NCI-H1694 treated with DMSO at 0.1 percent for 48 hours (cell line): ENCODE data around the gene TPCN1.

Experiments used
- DNase-seq: peaks from one replicate; lab custom pipeline; 2025; lab: John Stamatoyannopoulos, UW

The TPCN1 gene

DNA sequence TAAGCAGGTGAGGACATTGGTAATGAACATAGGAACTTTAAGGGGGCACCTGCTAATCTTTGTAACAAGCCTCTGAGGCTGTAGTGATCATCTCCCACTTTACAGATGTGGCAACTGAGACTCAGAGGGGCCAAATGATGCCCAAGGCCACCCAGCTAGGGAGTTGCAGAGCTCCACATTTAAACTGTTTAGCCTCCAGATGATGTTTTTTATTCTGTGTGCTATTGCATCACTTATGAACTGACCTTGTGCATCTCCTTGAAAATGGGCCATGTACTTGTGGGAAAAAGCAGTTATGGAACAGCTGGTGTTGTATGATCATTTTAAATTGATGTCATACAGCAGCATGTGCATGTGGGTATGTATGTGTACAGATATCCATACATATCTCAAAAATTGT, 41.4 kb downstream of the TPCN1 start:
- peak; percentile 43 for DNase-seq

DNA sequence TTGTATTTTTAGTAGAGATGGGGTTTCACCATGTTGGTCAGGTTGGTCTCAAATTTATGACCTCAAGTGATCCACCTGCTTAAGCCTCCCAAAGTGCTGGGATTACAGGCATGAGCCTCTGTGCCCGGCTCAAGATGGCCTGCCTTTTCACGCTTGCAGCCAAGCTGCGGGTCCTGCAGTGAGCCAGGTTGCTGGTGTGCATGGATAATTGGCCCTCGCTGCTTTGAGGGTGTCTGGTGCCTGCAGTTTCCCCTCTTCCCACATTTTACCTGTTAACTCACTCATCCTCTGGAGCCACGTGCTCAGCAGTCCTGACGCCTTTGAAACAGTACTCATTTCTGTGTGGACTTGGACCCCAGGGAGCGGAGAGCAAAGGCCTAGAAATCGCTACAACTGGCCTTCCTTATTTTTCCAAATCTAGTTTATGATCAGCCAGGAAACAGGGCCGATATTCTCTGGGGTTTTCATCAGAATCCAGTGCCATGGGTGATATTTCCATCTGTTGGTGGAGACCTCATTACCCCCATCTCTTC, 42.2 kb downstream of the TPCN1 start:
- no peak for DNase-seq

DNA sequence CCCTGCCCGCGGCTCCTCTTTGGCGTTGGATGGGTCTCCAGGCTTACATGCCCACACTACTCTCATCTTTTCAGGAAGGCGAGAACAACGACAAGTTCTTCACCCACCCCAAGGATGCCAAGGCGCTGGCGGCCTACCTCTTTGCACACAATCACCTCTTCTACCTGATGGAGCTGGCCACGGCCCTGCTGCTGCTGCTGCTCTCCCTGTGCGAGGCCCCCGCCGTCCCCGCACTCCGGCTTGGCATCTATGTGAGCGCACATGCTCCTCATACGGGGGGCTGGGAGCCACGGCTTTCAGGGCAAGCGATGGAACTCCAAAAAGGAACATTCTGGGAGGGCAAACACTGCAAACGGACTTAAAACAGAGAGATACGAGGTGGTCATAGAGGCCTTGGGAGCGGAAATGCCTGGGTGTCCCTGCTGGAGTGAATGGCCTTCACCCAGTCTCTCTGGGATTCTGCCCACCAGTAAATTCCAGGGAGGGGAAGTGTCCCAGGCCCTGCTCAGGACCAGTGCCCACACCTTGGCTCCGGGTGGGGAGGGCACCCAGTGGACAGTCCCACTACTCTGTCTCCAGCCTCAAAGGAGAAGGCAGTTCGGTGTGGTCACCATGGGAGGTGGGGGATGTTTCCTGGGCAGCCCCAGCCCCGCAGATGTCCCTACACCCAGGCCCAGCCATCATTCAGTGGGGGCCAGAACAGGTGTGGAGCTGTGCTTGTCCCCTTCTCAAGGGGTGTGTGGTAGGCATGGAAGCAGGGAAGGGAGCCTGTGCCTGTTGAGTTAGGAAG, 45.0 kb downstream of the TPCN1 start:
- DNase-seq, result no peak

DNA sequence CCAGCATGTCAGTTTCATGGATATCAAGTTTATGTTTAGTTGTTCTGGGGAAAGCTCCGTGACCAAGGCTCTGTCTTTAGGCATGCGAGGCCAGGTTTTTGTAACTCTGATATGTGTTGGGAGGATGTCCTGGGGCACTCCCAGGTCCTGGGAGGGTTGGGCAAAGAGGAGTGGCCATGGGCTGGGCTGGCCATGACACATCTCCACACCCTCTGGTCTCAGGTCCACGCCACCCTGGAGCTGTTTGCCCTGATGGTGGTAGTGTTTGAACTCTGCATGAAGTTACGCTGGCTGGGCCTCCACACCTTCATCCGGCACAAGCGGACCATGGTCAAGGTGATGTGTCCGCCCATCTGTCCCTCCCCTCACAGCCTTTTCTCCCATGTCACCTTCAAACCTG, 46.4 kb downstream of the TPCN1 start:
- no peak for DNase-seq

DNA sequence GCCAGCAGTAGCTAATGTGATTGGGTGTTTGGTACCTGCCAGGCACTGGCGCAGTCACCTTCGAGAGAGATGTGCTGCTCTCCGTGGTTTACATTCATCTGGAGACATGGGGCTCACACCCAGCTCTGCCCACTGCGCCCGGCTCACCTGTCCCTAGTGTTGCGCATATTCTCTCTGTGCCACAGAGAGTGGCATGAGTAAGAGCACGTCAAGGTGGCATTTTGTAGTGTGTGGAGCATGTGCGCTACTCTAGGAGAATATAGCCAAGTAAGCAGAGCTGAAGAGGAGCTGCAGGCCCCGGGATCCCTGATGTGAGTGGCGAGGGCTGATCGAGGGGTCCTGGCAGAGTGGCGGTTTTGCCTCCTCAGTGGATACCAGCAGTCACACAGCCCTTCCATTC, 46.9 kb downstream of the TPCN1 start:
- no peak for DNase-seq

DNA sequence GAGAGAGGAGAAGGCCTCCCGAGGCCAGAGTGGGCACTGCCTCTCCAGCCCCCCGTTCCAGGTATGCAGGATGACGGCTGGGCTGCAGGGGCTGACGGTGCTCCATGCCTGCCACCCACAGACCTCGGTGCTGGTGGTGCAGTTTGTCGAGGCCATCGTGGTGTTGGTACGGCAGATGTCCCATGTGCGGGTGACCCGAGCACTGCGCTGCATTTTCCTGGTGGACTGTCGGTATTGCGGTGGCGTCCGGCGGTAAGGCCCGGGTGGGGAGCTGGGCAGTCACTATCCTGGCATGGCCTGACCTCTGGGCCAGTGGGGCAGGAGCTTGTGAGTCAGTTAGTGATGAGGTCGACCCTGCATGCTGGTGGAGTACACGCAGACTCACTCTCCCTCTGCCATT, 47.4 kb downstream of the TPCN1 start:
- DNase-seq, result no peak

DNA sequence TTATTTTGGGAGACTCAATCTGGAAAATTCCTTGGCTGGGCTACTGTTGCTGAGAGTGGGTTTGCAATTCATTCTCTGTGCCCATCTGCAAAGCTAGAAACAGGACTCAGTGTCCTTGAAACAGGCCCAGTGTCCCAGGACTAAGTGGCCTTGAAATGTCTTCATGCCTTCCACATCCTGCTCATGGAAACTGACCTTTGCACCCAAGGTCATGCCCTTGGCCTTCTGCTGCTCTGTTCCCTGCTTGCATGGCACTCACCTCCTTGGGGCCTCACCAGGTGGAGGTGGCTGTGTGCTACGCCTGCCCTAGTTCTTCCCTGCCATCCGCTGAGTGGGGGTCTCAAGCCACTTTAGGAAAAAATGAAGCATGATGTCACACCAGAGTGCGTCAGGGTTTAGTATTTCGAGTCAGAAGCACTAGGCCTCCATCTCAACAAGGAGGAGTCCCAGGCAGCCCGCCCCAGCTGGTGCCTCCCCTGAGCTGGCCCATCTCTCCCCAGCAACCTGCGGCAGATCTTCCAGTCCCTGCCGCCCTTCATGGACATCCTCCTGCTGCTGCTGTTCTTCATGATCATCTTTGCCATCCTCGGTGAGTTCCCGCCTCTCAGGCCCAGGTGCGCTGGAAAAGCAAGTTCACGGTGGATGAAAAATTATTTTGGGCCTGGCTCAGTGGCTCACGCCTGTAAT, 48.1 kb downstream of the TPCN1 start:
- no peak for DNase-seq

DNA sequence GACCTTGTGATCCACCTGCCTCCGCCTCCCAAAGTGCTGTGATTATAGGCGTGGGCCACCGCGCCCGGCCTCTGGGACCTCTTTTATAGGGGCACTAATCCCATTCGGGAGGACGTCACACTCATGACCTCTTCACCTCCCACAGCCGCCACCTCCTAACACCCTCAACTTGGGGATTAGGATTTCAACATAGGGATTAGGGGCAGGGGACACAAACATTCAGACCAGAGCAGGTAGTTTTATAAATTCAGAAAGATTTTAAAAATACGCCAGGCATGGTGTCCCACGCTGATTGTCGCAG, 49.4 kb downstream of the TPCN1 start:
- no peak for DNase-seq

DNA sequence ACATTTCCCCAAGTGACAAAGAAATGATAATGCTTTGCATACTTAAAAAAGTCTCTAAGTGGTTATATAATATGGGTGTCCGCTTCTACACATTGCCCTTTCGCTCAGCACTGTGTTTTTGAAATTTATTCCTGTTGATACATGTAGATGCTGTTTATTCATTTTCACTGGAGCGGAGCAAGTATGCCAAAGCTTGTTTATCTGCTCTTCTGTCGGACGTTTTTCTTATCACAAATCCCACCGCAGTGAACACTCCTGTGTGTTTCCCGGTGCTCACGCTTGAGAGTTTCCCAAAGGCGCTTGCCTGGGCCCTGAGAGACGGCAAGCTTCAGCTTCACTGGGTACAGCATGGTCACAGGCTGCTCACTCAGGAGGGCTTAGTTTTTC, 50.2 kb downstream of the TPCN1 start:
- no peak for DNase-seq

DNA sequence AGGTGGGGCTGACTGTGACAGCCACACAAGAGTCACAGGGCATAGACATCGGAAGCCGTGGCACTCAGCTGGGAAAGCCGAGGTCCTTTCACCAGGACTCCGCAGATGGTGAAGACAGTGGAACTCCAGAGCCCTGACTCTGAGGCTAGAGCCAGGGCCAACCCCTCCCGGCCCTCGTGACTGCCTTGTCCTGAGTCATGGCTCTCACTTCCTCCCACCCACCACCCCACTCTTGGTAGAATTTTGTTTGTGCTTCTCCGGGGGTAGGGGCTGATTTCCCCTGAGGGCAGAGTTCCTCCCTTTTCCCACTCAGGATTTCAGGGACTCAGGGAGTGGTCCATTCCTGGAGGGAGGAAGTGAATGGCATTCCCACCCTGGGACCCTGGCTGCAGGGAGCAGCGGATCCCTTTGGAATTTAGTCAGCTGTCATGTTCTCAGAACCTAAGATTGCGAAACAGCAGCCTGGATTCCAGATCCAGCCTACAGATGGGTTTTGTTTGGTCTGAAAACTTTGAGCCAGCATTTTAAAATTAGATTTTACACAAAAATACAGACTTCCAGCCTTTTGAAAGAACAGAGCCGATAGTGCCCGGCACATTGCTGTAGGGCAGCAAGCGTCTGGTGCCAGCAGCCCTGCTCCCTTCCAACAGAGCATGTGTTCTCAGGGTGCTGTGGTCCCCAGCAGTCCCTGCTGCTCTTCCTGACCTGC, 50.7 kb downstream of the TPCN1 start:
- no peak for DNase-seq

DNA sequence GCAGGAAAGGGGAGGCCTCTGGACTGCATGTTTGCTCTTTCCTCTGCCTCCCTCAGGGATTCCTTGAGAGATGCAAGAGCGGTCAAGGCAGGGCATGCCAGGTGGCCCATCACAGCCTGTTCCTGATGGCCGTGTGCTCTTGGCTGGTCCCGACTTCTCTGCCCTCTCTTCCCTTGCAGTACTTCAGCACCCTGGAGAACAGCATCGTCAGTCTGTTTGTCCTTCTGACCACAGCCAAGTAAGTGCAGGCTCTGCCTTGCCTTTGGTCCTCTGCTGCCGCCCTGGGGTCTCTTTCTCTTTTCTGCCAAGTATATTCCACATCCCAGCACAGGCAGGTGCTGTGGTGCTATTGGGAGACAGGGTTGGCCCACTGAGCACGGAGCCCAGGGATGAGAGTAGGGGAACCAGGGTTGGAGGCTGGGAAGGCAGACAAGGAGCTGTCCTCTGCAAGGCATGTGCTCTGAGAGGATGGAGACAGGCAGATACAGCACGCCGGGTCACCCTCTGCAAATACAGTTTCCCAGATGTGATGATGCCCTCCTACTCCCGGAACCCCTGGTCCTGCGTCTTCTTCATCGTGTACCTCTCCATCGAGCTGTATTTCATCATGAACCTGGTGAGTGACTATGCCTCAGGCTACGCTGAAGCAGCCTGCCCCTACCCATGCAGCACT, 51.9 kb downstream of the TPCN1 start:
- no peak for DNase-seq

DNA sequence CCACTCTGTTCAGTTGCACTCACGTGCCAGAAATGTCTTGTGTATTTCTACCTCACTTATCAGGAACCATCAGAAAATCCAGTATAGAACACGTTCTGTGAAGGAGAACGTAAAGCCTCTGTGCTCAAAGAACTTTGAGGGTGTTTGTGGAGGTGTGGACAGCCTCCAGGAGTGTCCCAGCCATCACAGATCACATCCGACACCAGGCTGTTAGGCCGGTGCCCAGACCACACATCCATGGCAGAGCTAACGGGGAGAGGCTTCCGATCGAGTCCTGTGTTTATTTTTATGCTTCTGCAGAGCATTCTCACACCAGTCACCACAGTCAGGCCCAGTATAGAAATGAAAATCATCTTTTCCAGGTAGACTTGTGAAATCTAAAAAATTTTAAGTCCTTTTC, 53.6 kb downstream of the TPCN1 start:
- no peak for DNase-seq

DNA sequence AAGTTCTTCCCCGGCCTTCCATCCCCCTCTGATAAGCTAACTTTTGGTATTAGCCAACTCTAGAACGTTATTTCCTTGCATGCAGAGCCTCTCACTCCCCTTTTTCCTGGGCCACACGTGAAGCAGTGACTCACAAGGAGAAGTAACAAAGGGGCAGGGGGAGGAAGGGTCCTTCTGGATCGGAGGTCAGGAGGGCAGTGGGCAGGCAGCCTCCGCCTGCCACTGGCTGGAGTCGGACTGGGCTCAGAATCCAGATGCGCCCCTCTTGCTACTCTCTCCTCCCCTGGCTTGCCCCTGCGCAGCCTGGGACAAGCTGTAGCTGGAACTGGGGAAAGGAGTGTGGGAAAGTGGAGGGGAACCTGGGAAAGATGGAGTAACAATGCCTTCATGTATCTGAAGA, 55.0 kb downstream of the TPCN1 start:
- DNase-seq, result no peak

DNA sequence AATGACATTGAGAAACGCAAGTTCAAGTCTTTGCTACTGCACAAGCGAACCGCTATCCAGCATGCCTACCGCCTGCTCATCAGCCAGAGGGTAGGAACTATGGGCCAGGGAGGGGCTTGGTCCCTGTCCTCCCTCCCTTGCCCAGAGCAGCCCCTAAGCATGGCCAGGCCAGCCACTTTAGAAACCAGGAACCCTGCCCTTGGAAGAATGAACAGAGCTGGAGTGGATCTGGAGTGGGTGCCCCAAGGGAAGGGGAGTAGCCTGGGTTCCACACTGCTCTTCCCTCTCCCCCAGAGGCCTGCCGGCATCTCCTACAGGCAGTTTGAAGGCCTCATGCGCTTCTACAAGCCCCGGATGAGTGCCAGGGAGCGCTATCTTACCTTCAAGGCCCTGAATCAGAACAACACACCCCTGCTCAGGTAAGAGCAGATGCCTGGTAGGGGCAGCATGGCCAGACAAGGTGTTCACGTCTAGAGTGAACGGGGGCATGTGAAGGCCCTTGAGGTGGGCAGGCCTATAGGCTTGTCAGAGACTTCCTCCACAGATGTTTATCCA, 55.8 kb downstream of the TPCN1 start:
- no peak for DNase-seq

DNA sequence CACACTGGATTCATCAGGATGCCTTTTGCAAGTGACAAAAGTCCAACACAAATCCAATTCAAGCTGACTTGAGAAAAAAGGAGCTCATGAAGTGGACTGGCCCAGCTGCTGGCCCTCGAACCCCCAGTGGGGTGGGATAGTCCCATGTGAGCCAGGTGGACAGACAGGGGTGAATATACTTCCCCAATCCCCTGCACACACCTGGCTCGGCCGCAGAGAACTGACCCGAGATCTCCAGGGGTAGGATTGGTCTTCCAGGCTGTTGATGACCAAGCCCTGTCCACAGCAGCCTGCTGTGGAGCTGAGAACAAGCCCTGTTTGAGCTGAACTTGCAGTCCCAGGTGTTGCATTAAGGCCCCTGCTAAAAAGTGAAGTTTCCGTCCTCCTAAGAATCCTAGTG, 56.2 kb downstream of the TPCN1 start:
- DNase-seq, result no peak

DNA sequence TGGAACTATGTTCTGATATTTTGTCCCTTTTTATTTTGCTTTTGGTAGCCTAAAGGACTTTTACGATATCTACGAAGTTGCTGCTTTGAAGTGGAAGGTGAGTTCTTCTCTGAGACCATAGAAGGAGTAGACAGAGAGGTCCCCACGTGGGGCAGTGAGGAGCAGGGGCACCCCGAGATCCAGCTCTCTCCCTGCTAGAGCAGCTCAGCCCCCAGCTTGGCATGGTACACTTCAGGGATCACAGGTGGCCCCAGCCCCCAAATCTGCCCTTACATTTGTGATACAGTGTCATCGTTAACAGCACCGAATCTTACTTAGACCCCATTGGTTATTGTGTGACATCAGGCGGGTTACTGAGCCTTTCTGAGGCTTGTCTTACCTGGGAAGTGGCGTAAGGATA, 56.9 kb downstream of the TPCN1 start:
- DNase-seq, result no peak

DNA sequence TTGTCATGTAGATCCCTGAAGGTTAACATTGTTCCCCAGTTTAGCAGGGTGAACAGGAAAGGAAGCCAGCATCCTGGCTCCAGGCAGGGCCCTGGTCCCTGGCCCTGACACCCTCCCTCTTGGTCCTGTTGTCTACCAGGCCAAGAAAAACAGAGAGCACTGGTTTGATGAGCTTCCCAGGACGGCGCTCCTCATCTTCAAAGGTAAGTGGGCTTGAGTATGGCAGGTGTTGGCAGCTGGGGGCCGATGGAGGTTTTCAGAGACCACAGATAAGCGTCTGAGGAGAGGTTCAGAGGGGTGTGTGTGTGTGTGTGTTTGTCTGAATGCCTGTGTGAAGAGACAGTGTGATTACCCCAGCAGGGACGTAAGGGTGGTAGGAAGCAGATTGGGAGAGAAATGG, 57.4 kb downstream of the TPCN1 start:
- no peak for DNase-seq

DNA sequence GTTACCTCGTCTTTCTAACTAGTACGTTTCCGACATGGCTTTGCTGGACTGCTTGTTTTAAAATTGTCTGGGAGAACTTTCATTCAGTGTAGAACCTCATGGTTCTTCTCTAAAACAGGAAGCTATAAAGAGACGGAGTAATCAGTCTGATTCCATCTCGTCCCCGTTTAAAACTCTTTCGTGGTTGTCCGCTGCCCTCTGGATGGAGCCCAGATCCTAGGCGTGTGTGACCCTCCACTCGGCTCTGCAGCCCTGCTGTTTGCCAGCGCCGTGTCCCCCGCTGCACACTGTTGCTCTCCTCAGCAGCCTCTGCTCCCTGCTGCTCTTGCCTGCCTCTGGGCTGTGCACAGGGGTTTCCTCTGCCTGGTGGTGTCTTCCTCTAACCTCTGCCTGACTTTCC, 63.5 kb downstream of the TPCN1 start:
- no peak for DNase-seq

DNA sequence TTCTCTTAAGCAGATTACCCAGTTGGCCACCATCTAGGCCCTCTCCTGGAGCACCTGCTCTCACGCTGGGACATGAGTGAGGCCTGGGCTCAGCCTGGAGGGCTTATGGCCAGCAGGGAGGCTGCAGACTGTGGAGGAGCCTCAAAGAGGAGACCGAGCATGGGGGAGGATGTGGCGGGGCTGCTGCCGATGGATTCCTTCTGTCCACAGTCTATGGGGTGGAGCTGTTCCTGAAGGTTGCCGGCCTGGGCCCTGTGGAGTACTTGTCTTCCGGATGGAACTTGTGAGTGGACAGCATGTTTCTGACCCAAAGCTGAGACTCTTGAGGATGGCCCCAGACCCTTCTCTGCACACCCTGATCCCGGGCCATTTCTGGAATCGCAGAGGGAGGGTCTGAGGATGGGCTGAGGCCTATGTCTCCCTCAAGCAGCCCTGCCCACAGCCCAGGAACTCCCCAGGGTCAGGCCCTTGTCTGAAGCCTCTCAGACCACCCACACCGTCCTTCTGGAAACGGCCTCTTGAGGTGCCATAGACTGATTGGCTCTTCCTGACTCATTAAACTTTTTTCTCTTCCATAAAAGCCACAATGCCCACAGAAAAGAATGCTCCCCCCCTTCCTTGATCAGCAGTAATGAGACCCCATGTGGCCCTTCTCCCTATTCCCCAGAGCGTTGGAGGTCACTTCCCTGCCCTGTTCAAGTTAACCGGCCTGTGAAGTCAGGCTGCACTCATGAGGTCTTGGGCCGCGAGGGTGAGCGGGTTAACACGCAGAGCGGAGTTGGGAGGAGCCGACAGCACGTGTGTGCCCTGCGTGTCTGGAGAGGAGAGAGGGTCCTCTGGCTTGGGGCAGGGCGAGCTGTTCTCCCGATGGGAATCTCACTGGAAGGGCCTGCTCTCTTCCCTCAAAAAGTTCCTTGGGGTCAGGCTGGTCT, 64.7 kb downstream of the TPCN1 start:
- no peak for DNase-seq

DNA sequence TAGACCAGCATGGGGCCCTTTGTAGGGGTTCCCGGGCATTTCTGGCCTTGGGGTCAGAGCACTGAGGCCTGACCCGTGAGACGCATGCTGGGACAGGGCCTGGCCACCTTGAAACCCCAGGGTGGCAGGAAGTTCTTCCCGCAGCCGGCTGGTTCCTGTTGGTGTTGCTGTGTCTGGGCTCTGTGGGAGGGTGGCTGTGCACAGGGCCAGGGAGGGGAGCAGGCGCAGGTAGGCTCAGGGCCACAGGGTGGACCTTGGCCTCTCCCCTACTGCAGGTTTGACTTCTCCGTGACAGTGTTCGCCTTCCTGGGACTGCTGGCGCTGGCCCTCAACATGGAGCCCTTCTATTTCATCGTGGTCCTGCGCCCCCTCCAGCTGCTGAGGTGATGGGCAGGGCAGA, 65.4 kb downstream of the TPCN1 start:
- no peak for DNase-seq
